SU-DHL-6 (cell line): ENCODE results near the gene KDM6A.

Experiments used
- H2AFZ ChIP-seq: fragments of 200-600 bp; sonication (generic); 2 replicates; pipeline ENCODE4 v1.6.1; 2014; ENCODE audit warnings: low read depth, mild to moderate bottlenecking, moderate library complexity, mixed read lengths, antibody characterized with exemption, low read length; ENCODE audit not compliant: severe bottlenecking
- H3F3A ChIP-seq: fragments of 200-600 bp; shearing (Covaris generic); 2 replicates; pipeline ENCODE4 v1.6.0; 2016; ENCODE audit warnings: antibody characterized with exemption, mild to moderate bottlenecking; ENCODE audit not compliant: insufficient read depth
- H3K27ac ChIP-seq: fragments of 200-600 bp; sonication (generic); 2 replicates; pipeline ENCODE4 v1.5.1; 2016; ENCODE audit warnings: low read depth, mild to moderate bottlenecking, low read length, moderate library complexity, mixed read lengths
- H3K27me3 ChIP-seq: fragments of 200-600 bp; sonication (generic), shearing (Covaris generic); 2 replicates; pipeline ENCODE4 v1.6.0; 2014; ENCODE audit warnings: mild to moderate bottlenecking, low read length
- H3K36me3 ChIP-seq: fragments of 200-600 bp; sonication (generic); 2 replicates; pipeline ENCODE4 v1.6.1; 2014; ENCODE audit warnings: mild to moderate bottlenecking, low read length, mixed read lengths
- H3K4me2 ChIP-seq: fragments of 300-600, 200-600 bp; shearing (Covaris generic), sonication (generic); 2 replicates; pipeline ENCODE4 v1.6.0; 2014; ENCODE audit warnings: low read length, low read depth, mild to moderate bottlenecking; ENCODE audit not compliant: poor library complexity, severe bottlenecking
- H3K4me3 ChIP-seq: fragments of 200-600 bp; sonication (generic); 2 replicates; pipeline ENCODE4 v1.5.1; 2014; ENCODE audit warnings: antibody characterized with exemption, low read length, mild to moderate bottlenecking, mixed read lengths; ENCODE audit not compliant: insufficient read depth, poor library complexity, severe bottlenecking
- H3K79me2 ChIP-seq: fragments of 200-600 bp; sonication (generic); 2 replicates; pipeline ENCODE4 v1.6.1; 2014; ENCODE audit warnings: mild to moderate bottlenecking, low read length, moderate library complexity; ENCODE audit not compliant: insufficient read depth
- H3K9ac ChIP-seq: fragments of 200-600 bp; sonication (generic); 2 replicates; pipeline ENCODE4 v1.7.0; 2014; ENCODE audit warnings: mild to moderate bottlenecking, low read length
- H3K9me2 ChIP-seq: fragments of 200-600 bp; sonication (generic); replicated peaks from 2 replicates; pipeline ENCODE4 v1.6.1; 2014; ENCODE audit warnings: low read length; ENCODE audit not compliant: insufficient read depth
- H3K9me3 ChIP-seq: fragments of 200-600 bp; sonication (generic); 2 replicates; pipeline ENCODE4 v1.6.1; 2014; ENCODE audit warnings: low read length, mixed read lengths; ENCODE audit not compliant: insufficient read depth
- H4K20me1 ChIP-seq: fragments of 200-600 bp; sonication (generic); 2 replicates; pipeline ENCODE4 v1.6.1; 2014; ENCODE audit warnings: low read depth, mild to moderate bottlenecking, antibody characterized with exemption, low read length, moderate library complexity, mixed read lengths
- EZH2phosphoT487 ChIP-seq: fragments of 200-600 bp; sonication (generic), shearing (Covaris generic); conservative IDR thresholded peaks from 2 replicates; pipeline ENCODE4 v1.6.1; 2018; ENCODE audit warnings: mild to moderate bottlenecking, antibody characterized with exemption, low read length, moderate library complexity, mixed read lengths
- TF ChIP-seq, protein P1 (sequence below): fragments of 200-600 bp; sonication (generic); IDR thresholded peaks from one replicate; pipeline ENCODE4 v1.5.1; 2017; ENCODE audit warnings: antibody characterized with exemption, mild to moderate bottlenecking, low read length, moderate library complexity; ENCODE audit not compliant: insufficient read depth, poor library complexity, severe bottlenecking

The KDM6A gene

DNA sequence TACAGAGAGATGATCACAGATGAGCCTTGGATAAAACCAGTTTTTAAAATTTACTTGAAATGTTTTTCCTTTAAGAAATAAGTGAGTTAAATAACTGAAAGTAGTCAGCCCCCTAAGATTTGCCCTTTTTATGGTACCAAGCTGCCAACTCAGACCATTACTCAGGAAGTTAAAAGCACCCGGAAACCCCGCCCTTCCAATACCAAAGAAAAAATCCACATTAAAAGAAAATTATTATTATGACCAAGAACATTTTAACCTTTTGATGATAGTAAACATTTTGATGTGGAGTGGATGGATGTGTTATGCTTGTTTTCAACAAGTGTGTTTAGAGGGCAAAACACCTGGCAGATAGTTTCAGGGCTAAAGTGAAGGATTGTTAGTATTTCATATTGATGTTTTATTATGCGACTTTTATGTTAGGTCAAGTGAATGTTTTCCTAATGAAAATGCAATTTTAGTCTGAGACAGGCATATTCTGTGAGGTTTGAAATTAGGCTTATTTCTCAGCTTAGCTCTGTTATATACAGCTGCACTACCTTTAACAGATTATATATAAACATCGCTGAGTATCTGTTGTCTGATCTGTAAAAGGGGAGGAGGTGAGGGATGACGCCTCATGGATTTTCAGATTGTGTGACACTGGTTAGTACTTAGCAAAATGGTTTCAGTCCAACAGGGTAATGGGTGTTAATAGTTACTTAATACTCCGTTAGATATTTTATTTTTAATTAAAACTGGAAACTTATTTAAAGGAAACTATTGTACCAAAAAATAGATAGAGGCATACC, 89.0 kb downstream of the KDM6A start:
- no peaks in the 10 kb centered on the region for H3K36me3 ChIP-seq
- H3K27me3 ChIP-seq: no peaks in the 10 kb centered on the region
- no peak overlapping the region for H3K4me2 ChIP-seq
- H3K9ac ChIP-seq: no peak overlapping the region
- H3K79me2 ChIP-seq: peaks cover 53% of the 10 kb centered on the region
- no peak overlapping the region for H2AFZ ChIP-seq
- no peaks in the 10 kb centered on the region for H3K9me2 ChIP-seq
- H3K4me3 ChIP-seq: no peak overlapping the region
- TF ChIP-seq, protein P1, sequence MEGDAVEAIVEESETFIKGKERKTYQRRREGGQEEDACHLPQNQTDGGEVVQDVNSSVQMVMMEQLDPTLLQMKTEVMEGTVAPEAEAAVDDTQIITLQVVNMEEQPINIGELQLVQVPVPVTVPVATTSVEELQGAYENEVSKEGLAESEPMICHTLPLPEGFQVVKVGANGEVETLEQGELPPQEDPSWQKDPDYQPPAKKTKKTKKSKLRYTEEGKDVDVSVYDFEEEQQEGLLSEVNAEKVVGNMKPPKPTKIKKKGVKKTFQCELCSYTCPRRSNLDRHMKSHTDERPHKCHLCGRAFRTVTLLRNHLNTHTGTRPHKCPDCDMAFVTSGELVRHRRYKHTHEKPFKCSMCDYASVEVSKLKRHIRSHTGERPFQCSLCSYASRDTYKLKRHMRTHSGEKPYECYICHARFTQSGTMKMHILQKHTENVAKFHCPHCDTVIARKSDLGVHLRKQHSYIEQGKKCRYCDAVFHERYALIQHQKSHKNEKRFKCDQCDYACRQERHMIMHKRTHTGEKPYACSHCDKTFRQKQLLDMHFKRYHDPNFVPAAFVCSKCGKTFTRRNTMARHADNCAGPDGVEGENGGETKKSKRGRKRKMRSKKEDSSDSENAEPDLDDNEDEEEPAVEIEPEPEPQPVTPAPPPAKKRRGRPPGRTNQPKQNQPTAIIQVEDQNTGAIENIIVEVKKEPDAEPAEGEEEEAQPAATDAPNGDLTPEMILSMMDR: no peak
- no peak for TF ChIP-seq EZH2phosphoT487
- H4K20me1 ChIP-seq: 0 out of 2 replicates have a peak, but pooled peaks cover 6% of the 10 kb centered on the region
- no peak overlapping the region for H3K27ac ChIP-seq
- no peaks in the 10 kb centered on the region for H3K9me3 ChIP-seq
- no peaks in the 10 kb centered on the region for H3F3A ChIP-seq

DNA sequence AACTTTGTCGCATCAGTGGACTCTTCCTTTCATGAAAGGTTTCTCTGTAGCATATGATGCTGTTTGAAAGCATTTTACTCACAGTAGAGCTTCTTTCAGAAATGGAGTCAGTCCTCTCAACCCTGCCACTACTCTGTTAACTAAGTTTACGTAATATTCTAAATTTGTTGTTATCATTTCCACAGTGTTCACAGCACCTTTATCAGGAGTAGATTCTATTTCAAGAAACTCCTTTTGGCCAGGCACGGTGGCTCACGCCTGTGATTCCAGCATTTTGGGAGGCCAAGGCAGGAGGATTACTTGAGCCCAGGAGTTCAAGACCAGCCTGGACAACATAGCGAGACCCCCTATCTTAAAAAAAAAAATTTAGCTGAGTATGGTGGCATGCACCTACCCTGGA, 90.0 kb downstream of the KDM6A start:
- no peaks in the 10 kb centered on the region for H3F3A ChIP-seq
- no peak overlapping the region for H3K27ac ChIP-seq
- no peak overlapping the region for H3K9ac ChIP-seq
- H3K4me3 ChIP-seq: no peak overlapping the region
- H3K79me2 ChIP-seq: peaks cover 52% of the 10 kb centered on the region
- H2AFZ ChIP-seq: no peak overlapping the region
- H3K27me3 ChIP-seq: no peaks in the 10 kb centered on the region
- H3K36me3 ChIP-seq: no peaks in the 10 kb centered on the region
- H3K9me2 ChIP-seq: no peaks in the 10 kb centered on the region
- no peaks in the 10 kb centered on the region for H3K9me3 ChIP-seq
- 0 out of 2 replicates have a peak, but pooled peaks cover 6% of the 10 kb centered on the region for H4K20me1 ChIP-seq
- TF ChIP-seq EZH2phosphoT487: no peak
- no peak overlapping the region for H3K4me2 ChIP-seq

- Histone ChIP-seq H3K4me2 (no peak overlapping the region), H3K9ac (no peak overlapping the region), H3K9me3 (no peaks in the 10 kb centered on the region), H3K27me3 (no peaks in the 10 kb centered on the region), H3K9me2 (no peaks in the 10 kb centered on the region), H3K36me3 (no peaks in the 10 kb centered on the region), H3K79me2 (peaks cover 43% of the 10 kb centered on the region; the same call in 1 of the 2 replicates), H2AFZ (no peak overlapping the region), H3K27ac (no peak overlapping the region), H3F3A (no peaks in the 10 kb centered on the region), H4K20me1 (no peaks in the 10 kb centered on the region), H3K4me3 (no peak overlapping the region)
- no peak for TF ChIP-seq EZH2phosphoT487
- TF ChIP-seq, protein P1: no peak
Observed at GRCh38 chrX:44967221-44967620, 94.2 kb downstream of the KDM6A start.

- no peak overlapping the region for H3K9ac ChIP-seq
Observed at GRCh38 chrX:44970709-44971108, 97.7 kb downstream of the KDM6A start.

More at GRCh38 chrX:44970709-44971108, 97.7 kb downstream of the KDM6A start:
- H3K9me3 ChIP-seq: no peaks in the 10 kb centered on the region
- H3F3A ChIP-seq: no peaks in the 10 kb centered on the region
- no peak overlapping the region for H3K27ac ChIP-seq
- H3K79me2 ChIP-seq: peaks cover 55% of the 10 kb centered on the region; the same call in 1 of the 2 replicates
- H3K36me3 ChIP-seq: peaks cover 11% of the 10 kb centered on the region; the same call in 1 of the 2 replicates
- no peak overlapping the region for H2AFZ ChIP-seq
- H3K4me2 ChIP-seq: no peak overlapping the region
- no peaks in the 10 kb centered on the region for H3K27me3 ChIP-seq
- no peaks in the 10 kb centered on the region for H4K20me1 ChIP-seq
- no peaks in the 10 kb centered on the region for H3K9me2 ChIP-seq
- H3K4me3 ChIP-seq: no peak overlapping the region
- TF ChIP-seq EZH2phosphoT487: no peak
- TF ChIP-seq, protein P1: no peak
